GM12873 (cell line): ENCODE data around the gene ICA1L.

Source experiments
- CTCF ChIP-seq: IDR thresholded peaks from 2 replicates; pipeline ENCODE4 v1.5.1; 2012; ENCODE audit warnings: low read depth, mild to moderate bottlenecking, moderate library complexity, low read length, control low read depth; ENCODE audit not compliant: insufficient read depth; ENCODE audit errors: missing control alignments

ICA1L gene

GRCh38 chr2:202871300-202872141, at the start of gene ICA1L:
ICA1L (minus strand) TSS chr2:202871766; CDS start chr2:202829009, 42,757 bp downstream.
- no peak for TF ChIP-seq CTCF

GRCh38 chr2:202918860-202919259, 47.3 kb upstream of the ICA1L start:
- no peak for TF ChIP-seq CTCF

GRCh38 chr2:202911512-202912341, 40.2 kb upstream of the ICA1L start, which contains the start of the genes CARF and WDR12:
CARF (plus strand) TSS chr2:202912275; CDS start chr2:202941903, 29,628 bp downstream.
WDR12 (minus strand) TSS chr2:202911673; CDS start chr2:202911476, 197 bp downstream.
- TF ChIP-seq CTCF, result no peak

- no peak for TF ChIP-seq CTCF
These were observed 39.6 kb upstream of the ICA1L start for GRCh38 chr2:202911203-202911511.

GRCh38 chr2:202910698-202911097, 39.1 kb upstream of the ICA1L start:
- no peak for TF ChIP-seq CTCF

GRCh38 chr2:202909394-202910192, 38.0 kb upstream of the ICA1L start:
- TF ChIP-seq CTCF, result no peak
